ENCODE results near the gene EFNB1. TPM values are rescaled to one million over a fixed set of nuclear protein-coding genes. Genes with fewer than 3 reads are reported as not detected.
"Not testable (repeated sequence)": the region's sequence is repeated elsewhere in the genome, so short reads cannot be mapped to it uniquely, and the experiment has no call there.

EFNB1 gene
- total RNA-seq = 1 to 10 TPM; 3.2 to 4.7 (median 3.3) TPM
- 7.0 TPM for total RNA-seq (2013)

GRCh38 chrX:68828740-68829581 is at the start of gene EFNB1:
TSS of gene EFNB1 (plus strand) at chrX:68829021. CDS start at chrX:68829777, 756 bp downstream.
- Mint-ChIP-seq H3K27me3 (ENCODE audit: low read depth in 2 of 2) (peaks cover 0 to 3% of the 10 kb centered on the region in 2 donors), H3K9me3 (no peaks in the 10 kb centered on the region), H3K4me1 (peaks cover 5 to 34% of the 10 kb centered on the region in 2 donors), H3K4me3 (peak within 1 kb of the TSS; percentile 90), H3K27ac (peak within 1 kb of the TSS; percentile 59 to 84), H3K36me3 (no peaks in the 10 kb centered on the region)
- ATAC-seq = peak; percentile 95 to 99 (median 95)
- TF ChIP-seq CTCF (IDR thresholded peaks at IDR 0.05) = no peak
- under 1% methylated on average over 81 of the region's 82 CpGs for WGBS (ENCODE audit: insufficient coverage)
- H3K4me3 ChIP-seq (ENCODE audit: low read length) = peak within 1 kb of the TSS; percentile 76
- intact Hi-C loops (cut with micrococcal nuclease) = loop anchor here (1.0 kb wide), 2 partner anchors 393 to 457 kb away; no protein-coding TSS in a partner anchor
- H3K4me1 ChIP-seq (ENCODE audit: control insufficient read depth, insufficient read depth, low read length) = peaks cover 36% of the 10 kb centered on the region
- no peaks in the 10 kb centered on the region for H3K36me3 ChIP-seq (ENCODE audit: control insufficient read depth, insufficient read depth, low read length)
- H3K27me3 ChIP-seq (ENCODE audit: control insufficient read depth, insufficient read depth, low read length) = peaks cover 3% of the 10 kb centered on the region
- peak; percentile 76 to 92 for DNase-seq
- peak within 1 kb of the TSS; percentile 26 for H3K27ac ChIP-seq (ENCODE audit: low read length)
- H3K9me3 ChIP-seq (ENCODE audit: control insufficient read depth, insufficient read depth, low read length) = no peaks in the 10 kb centered on the region

DNA sequence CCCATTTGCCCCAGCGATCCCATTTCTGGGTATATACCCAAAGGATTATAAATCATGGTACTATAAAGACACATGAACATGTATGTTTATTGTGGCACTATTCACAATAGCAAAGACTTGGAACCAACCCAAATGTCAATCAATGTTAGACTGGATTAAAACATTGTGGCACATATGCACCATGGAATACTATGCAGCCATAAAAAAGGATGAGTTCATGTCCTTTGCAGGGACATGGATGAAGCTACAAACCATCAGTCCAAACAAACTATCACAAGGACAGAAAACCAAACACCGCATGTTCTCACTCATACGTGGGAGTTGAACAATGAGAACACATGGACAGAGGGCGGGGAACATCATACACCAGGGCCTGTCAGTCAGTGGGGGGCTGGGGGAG is 47.5 kb upstream of the EFNB1 start:
- H3K4me3 Mint-ChIP-seq; H3K27me3 ChIP-seq (ENCODE audit: control insufficient read depth, insufficient read depth, low read length); H3K4me3 ChIP-seq (ENCODE audit: low read length); H3K4me1 Mint-ChIP-seq; H3K4me1 ChIP-seq (ENCODE audit: control insufficient read depth, insufficient read depth, low read length); ATAC-seq; H3K36me3 Mint-ChIP-seq; H3K27ac Mint-ChIP-seq; DNase-seq; H3K27ac ChIP-seq (ENCODE audit: low read length); H3K9me3 Mint-ChIP-seq; intact Hi-C loops (cut with micrococcal nuclease); H3K36me3 ChIP-seq (ENCODE audit: control insufficient read depth, insufficient read depth, low read length); H3K9me3 ChIP-seq (ENCODE audit: control insufficient read depth, insufficient read depth, low read length): not testable (repeated sequence)
- WGBS (ENCODE audit: insufficient coverage) = no CpG with 5 or more reads among the region's 4 CpGs
- H3K27me3 Mint-ChIP-seq (ENCODE audit: low read depth in 2 of 2) = peaks cover 7 to 10% of the 10 kb centered on the region in 2 donors

DNA sequence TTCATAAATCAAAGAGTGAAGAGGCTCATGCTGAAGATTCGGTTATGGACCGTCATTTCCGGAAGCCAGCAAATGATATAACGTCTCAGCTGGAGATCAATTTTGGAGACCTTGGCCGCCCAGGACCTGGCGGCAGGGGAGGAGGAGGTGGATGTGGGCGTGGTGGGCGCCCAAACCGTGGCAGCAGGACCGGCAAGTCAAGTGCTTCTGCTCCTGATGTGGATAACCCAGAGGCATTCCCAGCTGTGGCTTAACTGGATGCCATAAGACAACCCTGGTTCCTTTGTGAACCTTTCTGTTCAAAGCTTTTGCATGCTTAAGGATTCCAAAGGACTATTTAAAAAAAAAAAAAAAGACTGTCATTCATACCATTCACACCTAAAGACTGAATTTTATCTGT is 44.0 kb upstream of the EFNB1 start:
- no peaks in the 10 kb centered on the region for H3K27me3 ChIP-seq (ENCODE audit: control insufficient read depth, insufficient read depth, low read length)
- H3K27me3 Mint-ChIP-seq (ENCODE audit: low read depth in 2 of 2) = peaks cover 3 to 5% of the 10 kb centered on the region in 2 donors
- H3K9me3 ChIP-seq (ENCODE audit: control insufficient read depth, insufficient read depth, low read length) = no peaks in the 10 kb centered on the region
- no peaks in the 10 kb centered on the region for H3K36me3 ChIP-seq (ENCODE audit: control insufficient read depth, insufficient read depth, low read length)
- 94% methylated on average over 10 of the region's 10 CpGs for WGBS (ENCODE audit: insufficient coverage)
- H3K27ac ChIP-seq (ENCODE audit: low read length) = no peak overlapping the region
- no peak overlapping the region for H3K4me3 Mint-ChIP-seq
- no peaks in the 10 kb centered on the region for H3K36me3 Mint-ChIP-seq
- TF ChIP-seq CTCF (IDR thresholded peaks at IDR 0.05) = no peak
- H3K4me1 ChIP-seq (ENCODE audit: control insufficient read depth, insufficient read depth, low read length) = no peaks in the 10 kb centered on the region
- H3K4me3 ChIP-seq (ENCODE audit: low read length) = no peak overlapping the region
- H3K9me3 Mint-ChIP-seq = no peaks in the 10 kb centered on the region
- H3K27ac Mint-ChIP-seq = no peak overlapping the region
- H3K4me1 Mint-ChIP-seq = no peaks in the 10 kb centered on the region
- ATAC-seq = no peak
- intact Hi-C loops (cut with micrococcal nuclease) = no loop called here
- DNase-seq = no peak

DNA sequence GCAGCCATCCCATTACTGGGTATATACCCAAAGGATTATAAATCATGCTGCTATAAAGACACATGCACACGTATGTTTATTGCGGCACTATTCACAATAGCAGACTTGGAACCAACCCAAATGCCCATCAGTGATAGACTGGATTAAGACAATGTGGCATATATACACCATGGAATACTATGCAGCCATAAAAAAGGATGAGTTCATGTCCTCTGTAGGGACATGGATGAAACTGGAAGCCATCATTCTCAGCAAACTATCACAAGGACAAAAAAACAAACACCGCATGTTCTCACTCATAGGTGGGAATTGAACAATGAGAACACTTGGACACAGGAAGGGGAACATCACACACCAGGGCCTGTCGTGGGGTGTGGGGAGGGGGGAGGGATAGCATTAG is 42.2 kb upstream of the EFNB1 start:
- DNase-seq; H3K27ac Mint-ChIP-seq; H3K36me3 Mint-ChIP-seq; H3K4me3 Mint-ChIP-seq; H3K4me1 ChIP-seq (ENCODE audit: control insufficient read depth, insufficient read depth, low read length); H3K4me1 Mint-ChIP-seq; H3K27me3 ChIP-seq (ENCODE audit: control insufficient read depth, insufficient read depth, low read length); intact Hi-C loops (cut with micrococcal nuclease); H3K36me3 ChIP-seq (ENCODE audit: control insufficient read depth, insufficient read depth, low read length); H3K9me3 ChIP-seq (ENCODE audit: control insufficient read depth, insufficient read depth, low read length); H3K27ac ChIP-seq (ENCODE audit: low read length); H3K27me3 Mint-ChIP-seq (ENCODE audit: low read depth in 2 of 2); ATAC-seq; H3K9me3 Mint-ChIP-seq; H3K4me3 ChIP-seq (ENCODE audit: low read length): not testable (repeated sequence)
- WGBS (ENCODE audit: insufficient coverage) = 80% methylated on average over 1 of the region's 4 CpGs

Measured in natural killer cell (primary cell).